GM23248 (cell line): ENCODE data around the gene PAX1.

ENCODE experiments used
- EZH2 ChIP-seq: fragments of 200-600 bp; sonication (generic); IDR thresholded peaks from 2 replicates; pipeline ENCODE4 v1.6.1; 2018; ENCODE audit warnings: antibody characterized with exemption, mild to moderate bottlenecking; ENCODE audit not compliant: insufficient read depth, poor library complexity, severe bottlenecking
- EZH2phosphoT487 ChIP-seq: fragments of 200-600 bp; sonication (generic); IDR thresholded peaks from 2 replicates; pipeline ENCODE4 v1.6.1; 2018; ENCODE audit warnings: antibody characterized with exemption, moderate library complexity, mild to moderate bottlenecking, low read depth; ENCODE audit not compliant: insufficient read depth

DNA sequence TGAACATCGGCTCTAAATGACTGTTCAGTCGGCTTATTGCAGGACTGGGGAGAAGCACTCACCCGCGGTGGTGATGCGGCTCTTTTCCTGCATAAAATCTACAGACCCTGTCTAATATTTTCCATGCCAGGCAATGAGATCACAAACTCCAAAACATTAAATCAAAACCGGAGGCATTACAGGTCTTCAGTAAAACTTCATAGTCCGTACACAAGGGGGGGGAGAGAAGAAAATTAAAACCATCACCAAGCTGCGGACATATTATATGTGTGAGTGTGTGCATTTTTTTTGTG is 6.3 kb upstream of the PAX1 start:
- TF ChIP-seq EZH2phosphoT487 (no peak), EZH2 (no peak)
